GM12878 (cell line): ENCODE results near the gene ADAMTS16. TPM values are rescaled to one million over a fixed set of nuclear protein-coding genes. Genes with fewer than 3 reads are reported as not detected.

Experiments used
- ATAC-seq: fragments of 200-7000 bp; cut with Tn5 transposase; 3 replicates; pipeline ENCODE4 v1.9.1; 2020; ENCODE audit warnings: mild to moderate bottlenecking, moderate library complexity
- BruUV-seq: library from RNA; stranded (reverse); fragments of 400-500 nt; replicated peaks from 2 replicates; lab custom pipeline; 2021; lab: Mats Ljungman, UMichigan
- CTCF ChIA-PET: fragments of 300-600 bp; sonication (Branson Sonifier 250); formaldehyde crosslinking; extraction: SDS; loops from one replicate; lab custom pipeline; 2021; ENCODE audit warnings: inconsistent platforms; lab: Yijun Ruan, JAX
- POLR2A ChIA-PET: fragments of 350-600 bp; formaldehyde crosslinking; extraction: SDS; loops from one replicate; lab custom pipeline; 2021; ENCODE audit warnings: inconsistent platforms; lab: Charles Lee
- RAD21 ChIA-PET: fragments of 300-600 bp; sonication (Branson Sonifier 250); formaldehyde crosslinking; loops from one replicate; lab custom pipeline; 2023; ENCODE audit warnings: antibody characterized with exemption; ENCODE audit not compliant: unreplicated experiment; lab: Charles Lee
- SMC1A ChIA-PET: fragments of 300-600 bp; sonication (Branson Sonifier 250); formaldehyde crosslinking; loops from one replicate; lab custom pipeline; 2023; ENCODE audit not compliant: unreplicated experiment, uncharacterized antibody; lab: Charles Lee
- DNase-seq: peaks from one replicate; pipeline ENCODE4 v3.0.0-alpha.2; 2011; ENCODE audit warnings: low read depth, low spot score
- FAIRE-seq: peaks from 3 replicates; lab custom pipeline; 2011; peaks lifted over from hg19 to GRCh38; lab: Jason Lieb, UNC
- H2AFZ ChIP-seq: 2 replicates; pipeline ENCODE4 v1.6.0; 2011; ENCODE audit warnings: low read depth, low read length, control low read depth; ENCODE audit not compliant: control insufficient read depth
- H3K27ac ChIP-seq: 2 replicates; pipeline ENCODE4 v1.5.1; 2011; ENCODE audit warnings: control low read depth; ENCODE audit not compliant: control insufficient read depth, insufficient read depth
- H3K27me3 ChIP-seq, 2 experiments: replicated peaks in 1 of 2; 2 replicates each; pipeline versions ENCODE4 v1.6.0 to v1.6.1; 2011; ENCODE audit warnings: low read length in 1 of 2; ENCODE audit not compliant: control insufficient read depth in 2 of 2, insufficient read depth in 2 of 2
- H3K36me3 ChIP-seq, 2 experiments: 2 replicates each; pipeline ENCODE4 v1.5.1; 2011; ENCODE audit warnings: low read length in 1 of 2; ENCODE audit not compliant: control insufficient read depth in 2 of 2, insufficient read depth in 2 of 2
- H3K4me1 ChIP-seq: 2 replicates; pipeline ENCODE4 v1.6.1; 2011; ENCODE audit warnings: mild to moderate bottlenecking, low read length, moderate library complexity, mixed read lengths; ENCODE audit not compliant: control insufficient read depth, insufficient read depth
- H3K4me2 ChIP-seq: 2 replicates; pipeline ENCODE4 v1.6.0; 2011; ENCODE audit warnings: control low read depth; ENCODE audit not compliant: control insufficient read depth, insufficient read depth
- H3K4me3 ChIP-seq: fragments of 200-600 bp; sonication (generic); 2 replicates; pipeline ENCODE4 v1.5.1; 2016
- H3K79me2 ChIP-seq: 2 replicates; pipeline ENCODE4 v1.6.0; 2011; ENCODE audit warnings: low read length; ENCODE audit not compliant: control insufficient read depth, insufficient read depth
- H3K9ac ChIP-seq: 2 replicates; pipeline ENCODE4 v1.8.0; 2011; ENCODE audit warnings: low read length, control low read depth, mixed read lengths; ENCODE audit not compliant: control insufficient read depth, insufficient read depth
- H3K9me3 ChIP-seq: replicated peaks from 3 replicates; pipeline ENCODE4 v1.5.1; 2011; ENCODE audit warnings: mild to moderate bottlenecking, low read length; ENCODE audit not compliant: control insufficient read depth, insufficient read depth
- H4K20me1 ChIP-seq: 2 replicates; pipeline ENCODE4 v1.6.0; 2011; ENCODE audit not compliant: control insufficient read depth, insufficient read depth
- CHD2 ChIP-seq: IDR thresholded peaks from 2 replicates; pipeline ENCODE4 v1.6.1; 2011; ENCODE audit warnings: low read depth, low read length, improper control_type of control experiment, borderline replicate concordance
- CREB1 ChIP-seq: IDR thresholded peaks from 2 replicates; pipeline ENCODE4 v1.6.1; 2012; ENCODE audit warnings: low read depth, mild to moderate bottlenecking, inconsistent platforms
- E2F8 ChIP-seq: fragments of 450-650 bp; IDR thresholded peaks from 2 replicates; pipeline ENCODE4 v1.6.1; 2018; ENCODE audit warnings: mild to moderate bottlenecking, low read depth, moderate library complexity; ENCODE audit not compliant: partially characterized antibody
- FOS ChIP-seq: IDR thresholded peaks from 3 replicates; pipeline ENCODE4 v1.6.1; 2011; ENCODE audit warnings: borderline replicate concordance; ENCODE audit not compliant: insufficient read length; ENCODE audit errors: extremely low read depth
- GABPA ChIP-seq: IDR thresholded peaks from 2 replicates; pipeline ENCODE4 v1.6.1; 2014; ENCODE audit warnings: antibody characterized with exemption, low read depth, mild to moderate bottlenecking, inconsistent platforms
- HDGF ChIP-seq: fragments of 450-650 bp; IDR thresholded peaks from 2 replicates; pipeline ENCODE4 v1.6.1; 2016; ENCODE audit warnings: antibody characterized with exemption
- IKZF2 ChIP-seq, 2 experiments: fragments of 450-650 bp; IDR thresholded peaks; 2 replicates each; pipeline ENCODE4 v1.6.1; 2017; ENCODE audit warnings: mild to moderate bottlenecking in 2 of 2, moderate library complexity in 2 of 2
- IRF4 ChIP-seq: IDR thresholded peaks from 2 replicates; pipeline ENCODE4 v1.6.1; 2011; ENCODE audit warnings: low read depth, low read length
- KDM1A ChIP-seq: fragments of 200-600 bp; sonication (generic); IDR thresholded peaks from 2 replicates; pipeline ENCODE4 v1.6.1; 2016; ENCODE audit warnings: borderline replicate concordance
- LARP7 ChIP-seq: fragments of 450-650 bp; IDR thresholded peaks from 2 replicates; pipeline ENCODE4 v1.6.1; 2017; ENCODE audit warnings: mild to moderate bottlenecking
- MEF2B ChIP-seq: fragments of 450-650 bp; IDR thresholded peaks from 2 replicates; pipeline ENCODE4 v1.6.1; 2018; ENCODE audit warnings: mild to moderate bottlenecking, moderate library complexity; ENCODE audit not compliant: partially characterized antibody, poor library complexity, severe bottlenecking
- RAD21 ChIP-seq: IDR thresholded peaks from 2 replicates; pipeline ENCODE4 v1.6.1; 2011; ENCODE audit warnings: mild to moderate bottlenecking, low read depth, low read length, moderate library complexity; ENCODE audit not compliant: insufficient read depth
- TBL1XR1 ChIP-seq: IDR thresholded peaks from 2 replicates; pipeline ENCODE4 v1.6.1; 2012; ENCODE audit warnings: low read depth, low read length, improper control_type of control experiment
- ZNF207 ChIP-seq: fragments of 450-650 bp; IDR thresholded peaks from 2 replicates; pipeline ENCODE4 v1.6.1; 2014; ENCODE audit warnings: antibody characterized with exemption, mild to moderate bottlenecking, borderline replicate concordance
- ZNF274 ChIP-seq: IDR thresholded peaks from one replicate; pipeline ENCODE4 v1.8.0; 2011; ENCODE audit not compliant: insufficient read length, insufficient read depth
- WGBS: methylation state at CpG from one replicate; pipeline ENCODE4 v1.1.6; 2016; ENCODE audit warnings: low lambda C conversion rate; ENCODE audit not compliant: insufficient replicate concordance, insufficient coverage; ENCODE audit errors: missing lambda C conversion rate; 5-methylcytosine and 5-hydroxymethylcytosine counted together
- in situ Hi-C: fragments of 300-500 bp; cut with MboI; formaldehyde crosslinking; loops from 9 replicates; pipeline ENCODE4 v1.14.3; 2018; ENCODE audit warnings: mixed read lengths
- intact Hi-C: fragments of 100-400 bp; cut with micrococcal nuclease; formaldehyde crosslinking; loops from one replicate; pipeline ENCODE4 v1.14.2; 2022; ENCODE audit not compliant: unreplicated experiment
- polyA plus RNA-seq, 11 experiments: library from polyadenylated mRNA; depleted of rRNA in 4 of 11; unstranded in 6 of 11; stranded (reverse) in 5 of 11; fragments of >200 nt; fragmentation: Nextera tagmentation in 4 of 11; fragmentation: Illumina TruSeq in 1 of 11; extraction: Ambion mirVana in 4 of 11; extraction: Trizol in 1 of 11; gene quantifications; 1 replicate in 1 of 11; 2 replicates in 10 of 11; pipeline versions ENCODE4 v1.2.1 to v1.2.3, GENCODE V29; 2011 to 2016; ENCODE audit warnings: inconsistent platforms in 2 of 11, missing spikeins in 2 of 11, low read depth in 1 of 11
- total RNA-seq, 4 experiments: library from RNA; depleted of rRNA in 3 of 4; stranded (reverse); fragments of >200 nt in 3 of 4; fragmentation: Illumina TruSeq in 1 of 4; extraction: Trizol in 1 of 4; gene quantifications; 2 replicates each; pipeline versions ENCODE4 v1.2.1 to v1.2.3, GENCODE V29; 2013 to 2021
- TF ChIP-seq, protein P1 (sequence below): IDR thresholded peaks from 2 replicates; pipeline ENCODE4 v1.6.1; 2012; ENCODE audit warnings: low read length, inconsistent platforms

Gene ADAMTS16
- total and polyA plus RNA-seq, 10 of the 15 experiments (the other 5 are each of a cell fraction or from before 2014, with no cell fraction given), result 0.04 TPM; not detected in 9

DNA sequence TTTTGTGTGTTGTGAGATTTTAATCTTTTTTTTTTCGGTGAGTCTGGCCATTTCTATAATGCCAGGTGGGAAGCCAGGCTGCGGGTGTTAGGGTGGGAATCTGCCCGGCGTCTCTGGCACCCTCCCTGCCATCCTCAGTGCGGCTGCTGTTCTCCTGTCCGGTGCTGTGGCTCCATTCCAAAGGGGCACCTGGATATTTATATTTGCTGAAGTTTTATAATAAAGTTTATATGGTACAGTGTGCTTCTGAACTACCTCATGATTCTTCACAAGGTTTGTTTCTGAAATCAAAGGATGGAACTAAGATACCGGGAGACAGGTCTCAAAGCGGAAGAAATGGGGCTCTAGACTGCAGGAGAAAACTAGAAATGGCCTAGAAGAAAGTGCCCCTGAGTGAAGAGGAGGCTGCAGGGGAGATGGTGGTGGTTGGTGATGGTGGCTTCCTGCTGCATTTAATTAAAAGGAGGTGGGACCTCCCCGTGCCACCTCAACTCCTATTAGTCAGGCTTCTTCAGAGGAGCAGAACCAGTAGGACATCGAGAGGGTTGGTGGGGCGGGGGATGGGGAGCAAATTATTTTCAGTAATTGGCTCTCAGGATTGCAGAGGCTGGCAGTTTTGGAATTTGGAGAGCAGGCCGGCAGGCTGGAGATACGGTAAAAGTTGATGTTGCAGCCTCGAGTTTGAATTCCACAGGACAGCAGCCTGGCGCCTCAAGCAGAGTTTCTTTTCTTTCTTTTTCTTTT is 180.1 kb downstream of the ADAMTS16 start:
- Histone ChIP-seq H3K4me1 (no peaks in the 10 kb centered on the region), H4K20me1 (no peaks in the 10 kb centered on the region), H3K4me3 (no peak overlapping the region), H3K4me2 (no peak overlapping the region), H3K9ac (no peak overlapping the region), H3K9me3 (no peaks in the 10 kb centered on the region), H3K79me2 (no peaks in the 10 kb centered on the region), H3K36me3 (no peaks in the 10 kb centered on the region), H3K27me3 (no peaks in the 10 kb centered on the region), H2AFZ (no peak overlapping the region), H3K27ac (no peak overlapping the region)
- in situ Hi-C loops (no loop called here), intact Hi-C loops (no loop called here)
- DNase-seq (no peak), ATAC-seq (no peak), FAIRE-seq (no peak)
- no TSS peak for BruUV-seq
- RAD21 ChIA-PET, result no interaction called here
- no peak for TF ChIP-seq RAD21
- TF ChIP-seq LARP7, result no peak
- no peak for TF ChIP-seq CREB1
- no peak for TF ChIP-seq FOS
- no peak for TF ChIP-seq IRF4
- no peak for TF ChIP-seq IKZF2 (IDR thresholded peaks at IDR 0.05)
- no peak for TF ChIP-seq CHD2
- TF ChIP-seq ZNF274, result no peak
- TF ChIP-seq GABPA, result no peak
- no peak for TF ChIP-seq KDM1A
- no peak for TF ChIP-seq MEF2B
- no peak for TF ChIP-seq E2F8
- TF ChIP-seq ZNF207, result no peak
- TF ChIP-seq HDGF, result no peak
- no peak for TF ChIP-seq TBL1XR1
- TF ChIP-seq, protein P1, sequence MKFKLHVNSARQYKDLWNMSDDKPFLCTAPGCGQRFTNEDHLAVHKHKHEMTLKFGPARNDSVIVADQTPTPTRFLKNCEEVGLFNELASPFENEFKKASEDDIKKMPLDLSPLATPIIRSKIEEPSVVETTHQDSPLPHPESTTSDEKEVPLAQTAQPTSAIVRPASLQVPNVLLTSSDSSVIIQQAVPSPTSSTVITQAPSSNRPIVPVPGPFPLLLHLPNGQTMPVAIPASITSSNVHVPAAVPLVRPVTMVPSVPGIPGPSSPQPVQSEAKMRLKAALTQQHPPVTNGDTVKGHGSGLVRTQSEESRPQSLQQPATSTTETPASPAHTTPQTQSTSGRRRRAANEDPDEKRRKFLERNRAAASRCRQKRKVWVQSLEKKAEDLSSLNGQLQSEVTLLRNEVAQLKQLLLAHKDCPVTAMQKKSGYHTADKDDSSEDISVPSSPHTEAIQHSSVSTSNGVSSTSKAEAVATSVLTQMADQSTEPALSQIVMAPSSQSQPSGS, result no peak
- CTCF ChIA-PET, result no interaction called here
- POLR2A ChIA-PET, result no interaction called here
- SMC1A ChIA-PET, result no interaction called here
- 40% methylated on average over 15 of the region's 15 CpGs for WGBS
